ENCODE results near the gene EXTL2.

DNA sequence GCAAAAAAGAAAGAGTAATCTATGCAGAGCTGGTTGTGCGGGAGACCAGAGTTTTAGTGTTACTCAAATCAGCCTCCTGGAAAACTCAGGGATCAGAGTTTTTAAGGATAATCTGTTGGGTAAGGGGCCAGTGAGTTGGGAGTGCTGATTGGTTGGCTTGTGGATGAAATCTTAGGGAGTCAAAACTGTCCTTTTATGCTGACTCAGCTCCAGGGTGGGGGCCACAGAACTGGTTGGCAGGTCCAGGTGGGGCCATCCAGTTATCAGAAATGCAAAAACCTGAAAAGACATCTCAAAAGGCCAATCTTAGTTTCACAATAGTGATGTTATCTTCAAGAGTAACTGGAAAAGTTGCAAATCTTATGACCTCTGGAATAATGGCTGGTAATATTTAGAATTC, 3.3 kb downstream of the EXTL2 start:
- no peak for TF ChIP-seq CTCF (IDR thresholded peaks at IDR 0.05; ENCODE audit: extremely low read depth in 1 of 2, insufficient read depth in 1 of 2, low read depth in 1 of 2, low read length in 2 of 2)
- TF ChIP-seq POLR2A (IDR thresholded peaks at IDR 0.05; ENCODE audit: low read depth, low read length), result no peak
- no peak for TF ChIP-seq EZH2 (IDR thresholded peaks at IDR 0.05; ENCODE audit: borderline replicate concordance, low read depth, low read length, severe bottlenecking)
- TF ChIP-seq POLR2AphosphoS5 (IDR thresholded peaks at IDR 0.05; ENCODE audit: insufficient read depth, low read depth, low read length), result no peak
- TF ChIP-seq FOS (IDR thresholded peaks at IDR 0.05; ENCODE audit: borderline replicate concordance, insufficient read depth, low read length), result no peak
- TF ChIP-seq MAX (IDR thresholded peaks at IDR 0.05; ENCODE audit: insufficient read depth, insufficient read length), result no peak
- no peak for TF ChIP-seq GATA2 (IDR thresholded peaks at IDR 0.05; ENCODE audit: insufficient read depth, insufficient read length, low read depth, low read length)
- TF ChIP-seq JUN (IDR thresholded peaks at IDR 0.05; ENCODE audit: borderline replicate concordance, insufficient read depth, insufficient read length, low read depth), result no peak
- no peak for TF ChIP-seq MYC (IDR thresholded peaks at IDR 0.05; ENCODE audit: low read depth, low read length)

All from endothelial cell of umbilical vein (primary cell).